Dedifferentiated amniotic fluid mesenchymal stem cell (primary cell): ENCODE measurements around the gene SMG1.

Experiments
- DNase-seq: peaks from one replicate; pipeline ENCODE4 v3.0.0-alpha.2; 2016; ENCODE audit errors: extremely low spot score

Gene SMG1

GRCh38 chr16:18852647-18853046 lies 73.6 kb downstream of the SMG1 start:
- DNase-seq = no peak

- no peak for DNase-seq
Observed at GRCh38 chr16:18846416-18846815, 79.8 kb downstream of the SMG1 start.

GRCh38 chr16:18842565-18842964 lies 83.6 kb downstream of the SMG1 start:
- DNase-seq = no peak

- no peak for DNase-seq
Observed at GRCh38 chr16:18841833-18842525, 84.2 kb downstream of the SMG1 start.

GRCh38 chr16:18839555-18839954 lies 86.7 kb downstream of the SMG1 start:
- DNase-seq = no peak

- DNase-seq = no peak
Observed at GRCh38 chr16:18836702-18837101, 89.5 kb downstream of the SMG1 start.

- DNase-seq = no peak
Observed at GRCh38 chr16:18834864-18835263, 91.3 kb downstream of the SMG1 start.

GRCh38 chr16:18833707-18834505 lies 92.3 kb downstream of the SMG1 start:
- DNase-seq = no peak

- DNase-seq = no peak
Observed at GRCh38 chr16:18832613-18833012, 93.6 kb downstream of the SMG1 start.

GRCh38 chr16:18832006-18832405 lies 94.2 kb downstream of the SMG1 start:
- no peak for DNase-seq

- no peak for DNase-seq
Observed at GRCh38 chr16:18829251-18829650, 97.0 kb downstream of the SMG1 start.

GRCh38 chr16:18827890-18828289 lies 98.3 kb downstream of the SMG1 start:
- no peak for DNase-seq

- no peak for DNase-seq
Observed at GRCh38 chr16:18816286-18816685, 109.9 kb downstream of the SMG1 start.

- DNase-seq = no peak
Observed at GRCh38 chr16:18811925-18812324, 114.3 kb downstream of the SMG1 start.

GRCh38 chr16:18809165-18809564 lies 117.0 kb downstream of the SMG1 start:
- DNase-seq = no peak

- no peak for DNase-seq
Observed at GRCh38 chr16:18805257-18805773, 120.9 kb downstream of the SMG1 start.

- peak; percentile 6 for DNase-seq
Observed at GRCh38 chr16:18804540-18804939, 121.7 kb downstream of the SMG1 start.

- peak; percentile 10 for DNase-seq
Observed at GRCh38 chr16:18803569-18804462, 122.4 kb downstream of the SMG1 start.

- no peak for DNase-seq
Observed at GRCh38 chr16:18802767-18803343, 123.4 kb downstream of the SMG1 start.

GRCh38 chr16:18801145-18801972 lies 124.8 kb downstream of the SMG1 start, which contains the start of gene ARL6IP1:
Gene ARL6IP1 (minus strand): TSS chr16:18801549. CDS start chr16:18801466, 83 bp downstream.
- peak; percentile 100 for DNase-seq

- no peak for DNase-seq
Observed at GRCh38 chr16:18800775-18801144, 125.4 kb downstream of the SMG1 start.
